Measurements from ENCODE around the gene OSBPL6.

Gene OSBPL6

GRCh38 chr2:178199334-178199733 is 5.0 kb downstream of the OSBPL6 start:
- DNase-seq, result no peak

DNA sequence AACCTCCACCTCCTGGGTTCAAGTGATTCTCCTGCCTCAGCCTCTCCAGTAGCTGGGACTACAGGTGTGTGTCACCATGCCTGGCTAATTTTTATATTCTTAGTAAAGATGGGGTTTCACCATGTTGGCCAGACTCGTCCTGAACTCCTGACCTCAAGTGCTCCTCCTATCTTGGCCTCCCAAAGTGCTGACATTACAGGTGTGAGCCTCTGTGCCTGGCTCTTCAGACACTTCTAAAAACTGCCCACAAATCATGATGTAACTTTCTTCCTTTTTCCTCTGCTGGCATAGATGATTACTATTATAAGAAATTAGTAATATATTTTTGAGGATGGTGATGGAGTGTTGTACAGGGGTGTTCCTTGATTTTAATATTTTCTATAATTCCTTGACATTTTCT is 6.0 kb downstream of the OSBPL6 start:
- no peak for DNase-seq

GRCh38 chr2:178202927-178203326 is 8.6 kb downstream of the OSBPL6 start:
- DNase-seq, result no peak

DNA sequence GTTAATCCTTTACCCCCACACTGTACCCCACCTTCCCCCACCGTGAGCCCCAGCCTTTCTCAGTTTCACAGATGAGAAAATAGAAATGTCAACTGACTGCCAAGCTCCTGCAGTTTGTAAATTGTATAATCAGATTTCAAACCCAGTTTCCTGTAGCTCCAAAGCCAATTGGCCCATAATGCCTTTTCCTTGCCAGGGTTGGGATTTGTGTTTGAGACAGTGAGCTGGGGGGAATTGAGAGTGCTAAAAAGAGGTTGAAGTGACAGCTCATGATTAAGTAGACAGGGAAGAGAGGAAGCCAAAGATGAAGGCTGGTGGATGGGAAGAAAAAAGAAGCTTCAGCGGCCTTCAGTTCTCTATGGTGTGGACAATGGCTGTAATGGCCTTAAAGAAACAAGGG is 10.7 kb downstream of the OSBPL6 start:
- no peak for DNase-seq

- DNase-seq, result no peak
These were observed 11.7 kb downstream of the OSBPL6 start for GRCh38 chr2:178205853-178206521.

DNA sequence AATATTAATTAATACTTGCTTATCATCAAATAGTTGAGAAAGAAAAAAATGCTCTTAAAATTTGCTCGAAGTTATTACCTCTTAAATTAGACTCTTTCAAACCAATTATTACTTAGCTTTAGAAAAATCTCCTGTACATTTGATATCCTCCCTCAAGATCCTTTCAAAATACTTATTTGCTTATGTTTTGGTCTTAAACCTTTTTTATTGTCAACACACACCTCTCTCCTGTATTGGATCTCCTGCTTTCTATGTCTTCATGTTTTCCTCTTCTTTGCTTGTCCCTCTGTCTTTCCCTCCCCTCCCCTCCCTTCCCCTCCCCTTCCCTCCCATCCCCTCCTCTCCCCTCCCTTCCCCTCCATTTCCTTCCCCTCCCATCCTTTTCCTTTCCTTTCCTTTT is 14.0 kb downstream of the OSBPL6 start:
- no peak for DNase-seq

GRCh38 chr2:178208817-178209216 is 14.5 kb downstream of the OSBPL6 start:
- DNase-seq, result no peak

DNA sequence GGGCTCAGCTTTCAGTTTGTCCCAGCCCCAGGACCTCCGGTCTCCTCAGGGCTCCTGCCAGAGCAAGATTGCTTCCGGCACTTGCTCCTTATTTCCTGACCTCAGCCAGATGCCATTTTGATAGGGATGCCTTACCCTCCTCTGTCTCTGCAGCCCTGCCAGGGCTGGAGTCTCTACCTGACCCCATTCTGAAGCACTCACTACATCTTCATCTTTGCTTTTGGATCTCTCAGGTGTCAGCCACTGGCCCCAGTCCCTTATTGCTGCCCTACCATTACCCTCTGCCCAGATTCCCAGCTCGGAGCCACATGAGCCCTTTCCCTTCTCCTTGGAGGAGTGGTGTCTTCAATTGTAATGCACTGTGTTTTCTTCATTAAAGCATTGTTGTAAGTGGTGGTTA is 17.1 kb downstream of the OSBPL6 start:
- DNase-seq, result no peak

GRCh38 chr2:178211943-178212342 is 17.6 kb downstream of the OSBPL6 start:
- no peak for DNase-seq

DNA sequence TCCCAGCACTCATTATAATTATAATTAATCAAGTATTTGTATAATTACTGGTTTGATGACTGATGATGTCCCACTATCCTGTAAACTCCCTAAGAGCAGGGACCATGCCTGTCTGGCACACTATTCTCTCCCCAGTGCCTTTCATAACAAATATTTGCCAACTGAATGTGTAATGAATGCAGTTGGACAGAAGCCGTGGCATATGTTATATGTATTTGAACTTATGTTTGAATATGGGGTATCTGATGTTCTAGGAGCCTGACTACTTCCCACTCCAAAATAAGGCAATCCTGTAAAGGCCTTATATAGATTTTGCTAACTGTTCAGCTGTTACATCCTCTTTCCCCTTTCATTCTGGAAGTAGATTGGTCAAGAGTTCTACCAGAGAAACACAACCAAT is 19.7 kb downstream of the OSBPL6 start:
- no peak for DNase-seq

- no peak for DNase-seq
These were observed 24.9 kb downstream of the OSBPL6 start for GRCh38 chr2:178219247-178219646.

DNA sequence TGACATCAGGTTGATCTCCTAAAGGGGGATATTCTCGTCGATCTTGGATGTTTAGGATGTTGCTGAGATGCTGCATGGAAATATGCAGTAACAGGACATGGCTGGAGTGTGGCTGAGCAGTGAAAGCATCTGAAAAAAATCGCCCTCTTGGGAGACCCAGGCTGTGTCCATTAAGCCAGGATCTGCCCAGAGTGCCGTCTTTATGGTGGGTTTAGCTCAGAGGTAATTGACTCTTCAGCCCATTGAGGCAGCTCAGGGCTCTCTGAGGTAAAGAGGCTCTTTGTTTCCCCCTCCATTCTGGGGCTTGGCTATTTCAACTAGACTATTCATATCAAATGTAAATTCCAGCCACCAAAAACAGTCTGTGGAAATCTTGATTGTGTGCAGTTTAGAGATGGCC is 26.5 kb downstream of the OSBPL6 start:
- no peak for DNase-seq

DNA sequence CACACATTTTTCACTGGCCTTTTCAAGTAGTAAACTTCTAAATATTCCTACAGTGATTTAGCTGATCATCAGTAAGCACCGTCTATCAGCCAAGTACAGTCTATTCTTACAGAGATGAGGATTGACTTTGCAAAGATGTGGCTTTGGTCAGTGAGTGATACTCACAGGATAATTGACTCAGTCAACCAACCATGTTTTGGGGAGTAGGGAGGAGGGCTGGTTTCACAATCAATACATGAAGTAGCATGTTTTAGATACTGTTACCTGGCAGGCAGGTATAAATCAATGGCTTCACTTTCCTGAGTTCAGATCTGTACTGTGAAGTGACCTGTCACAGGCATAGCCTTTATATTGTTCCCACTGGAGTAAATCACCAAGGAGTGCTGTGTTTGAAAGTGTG is 27.2 kb downstream of the OSBPL6 start:
- no peak for DNase-seq

- no peak for DNase-seq
These were observed 29.5 kb downstream of the OSBPL6 start for GRCh38 chr2:178223806-178224205.

DNA sequence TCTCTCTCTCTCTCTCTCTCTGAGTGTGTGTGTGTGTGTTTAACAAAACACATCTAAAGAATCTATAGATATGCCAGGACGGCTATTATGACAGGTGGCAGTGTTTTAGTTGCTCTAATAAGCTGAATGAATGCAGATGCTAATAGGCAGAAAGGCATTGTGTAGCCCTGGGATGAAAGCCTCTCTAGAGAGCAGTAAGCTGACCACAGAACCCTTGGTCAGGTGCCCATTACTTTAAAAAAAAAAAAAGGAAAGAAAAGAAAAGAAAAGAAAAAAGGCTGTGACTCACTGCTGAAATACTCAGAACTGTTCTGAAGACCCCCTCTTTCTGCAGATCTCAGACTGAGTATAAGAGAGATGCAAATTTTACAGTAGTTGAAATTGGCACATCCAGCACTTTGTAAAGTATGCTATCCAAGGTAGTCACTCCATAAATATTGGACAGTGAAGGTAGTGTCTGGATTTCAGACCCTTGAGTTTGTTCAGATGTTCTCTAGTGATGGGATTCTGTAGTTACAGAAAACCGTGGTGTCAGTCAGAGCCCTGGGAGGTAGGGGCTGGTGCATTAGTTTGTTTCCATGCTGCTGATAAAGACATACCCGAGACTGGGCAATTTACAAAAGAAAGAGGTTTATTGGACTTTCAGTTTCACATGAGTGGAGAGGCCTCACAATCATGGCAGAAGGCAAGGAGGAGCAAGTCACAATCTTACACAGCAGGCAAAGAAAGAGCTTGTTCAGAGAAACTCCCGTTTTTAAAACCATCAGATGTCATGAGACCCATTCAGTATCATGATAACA is 30.9 kb downstream of the OSBPL6 start:
- no peak for DNase-seq

- DNase-seq, result no peak
These were observed 32.9 kb downstream of the OSBPL6 start for GRCh38 chr2:178227187-178227586.

GRCh38 chr2:178229927-178230326 is 35.6 kb downstream of the OSBPL6 start:
- DNase-seq, result no peak

DNA sequence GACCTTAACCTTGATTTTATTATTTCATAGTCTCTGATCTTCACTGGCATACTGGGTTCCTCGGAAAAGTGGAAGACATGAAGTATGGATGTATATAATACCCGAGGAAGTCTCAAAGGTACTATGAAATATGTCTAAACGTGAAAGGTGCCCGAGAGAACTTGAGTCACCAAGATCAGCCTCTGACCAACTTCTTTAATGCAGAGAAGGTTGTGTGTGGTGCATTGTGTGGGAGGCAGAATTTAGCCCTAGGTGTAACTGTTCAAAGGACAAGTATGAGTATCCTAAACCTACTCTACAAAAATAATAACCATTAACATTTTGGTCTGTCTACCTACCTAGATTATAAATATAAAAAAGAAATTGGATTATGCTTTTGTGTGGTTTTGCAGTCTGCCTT is 36.1 kb downstream of the OSBPL6 start:
- DNase-seq, result no peak

- DNase-seq, result no peak
These were observed 39.1 kb downstream of the OSBPL6 start for GRCh38 chr2:178233428-178233827.

- DNase-seq, result no peak
These were observed 40.3 kb downstream of the OSBPL6 start for GRCh38 chr2:178234648-178235047.

- DNase-seq, result no peak
These were observed 43.3 kb downstream of the OSBPL6 start for GRCh38 chr2:178237488-178238153.

DNA sequence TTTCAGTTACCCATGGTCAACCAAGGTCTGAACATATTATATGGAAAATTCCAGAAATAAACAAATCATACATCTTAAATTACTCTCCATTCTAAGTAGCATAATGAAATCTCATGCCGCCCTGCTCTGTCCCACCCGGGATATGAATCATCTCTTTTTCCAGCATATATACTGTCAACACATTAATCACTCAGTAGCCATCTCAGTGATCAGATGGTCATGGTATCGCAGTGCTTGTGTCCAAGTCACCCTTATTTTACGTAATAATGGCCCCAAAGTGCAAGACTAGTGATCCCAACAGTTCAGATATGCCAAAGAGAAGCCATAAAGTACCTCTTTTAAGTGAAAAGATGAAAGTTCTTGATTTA is 43.8 kb downstream of the OSBPL6 start:
- no peak for DNase-seq

DNA sequence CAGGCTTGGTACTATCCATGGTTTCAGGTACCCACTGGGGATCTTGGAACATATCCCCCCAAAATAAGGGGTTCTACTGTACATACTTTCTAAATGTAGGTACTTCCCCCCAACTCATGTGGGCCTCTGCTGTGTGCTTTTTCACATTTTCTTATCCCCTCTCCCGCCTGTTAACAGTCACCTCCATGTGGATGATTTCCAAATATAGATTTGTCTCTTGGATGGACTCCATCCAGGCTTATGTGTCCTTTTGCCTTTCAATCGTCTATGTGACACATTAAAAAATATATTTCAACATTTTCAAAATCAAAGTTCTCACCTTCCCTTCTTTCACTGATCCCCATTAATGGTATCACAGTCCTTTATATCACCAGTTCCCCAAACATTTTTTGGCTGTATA is 44.4 kb downstream of the OSBPL6 start:
- no peak for DNase-seq

DNA sequence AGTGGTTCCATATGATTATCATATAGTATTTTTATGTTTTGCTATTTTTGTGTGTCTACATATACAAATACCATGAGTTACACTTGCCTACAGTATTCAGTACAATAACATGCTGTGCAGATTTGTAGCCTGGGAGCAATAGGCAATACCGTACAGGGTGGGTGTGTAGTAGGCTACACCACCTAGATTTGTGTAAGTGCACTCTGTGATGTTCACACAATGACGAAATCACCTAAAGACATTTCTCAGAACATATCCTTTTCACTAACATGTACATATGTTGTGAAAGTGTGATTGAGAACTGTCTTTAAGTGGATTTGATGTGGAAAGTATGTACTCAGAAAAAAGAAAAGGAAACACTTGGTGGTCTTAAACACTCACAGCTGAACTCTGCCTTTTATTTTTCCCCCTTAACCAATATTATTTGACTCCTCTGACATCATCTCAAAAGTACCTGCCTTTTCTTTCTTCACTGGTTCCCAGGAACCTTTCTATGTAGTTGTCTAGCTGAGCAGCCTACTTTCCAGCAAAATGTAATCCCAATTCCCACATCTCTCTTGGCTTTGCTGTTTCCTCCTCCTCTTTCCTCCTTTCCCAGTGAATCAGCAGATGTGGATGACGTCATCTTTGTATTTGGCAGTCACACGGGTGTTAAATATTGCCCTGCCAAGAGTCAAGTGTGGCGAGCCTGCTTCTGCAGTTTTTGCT is 47.7 kb downstream of the OSBPL6 start:
- no peak for DNase-seq
